Measurements from ENCODE around the gene CORO1C. TPM values are rescaled to one million over a fixed set of nuclear protein-coding genes. Genes with fewer than 3 reads are reported as not detected.

CORO1C gene
- total and polyA plus RNA-seq, 2 donors (not counting 3 experiments of a cell fraction or from before 2014, with no cell fraction given): 150 to 240 TPM

DNA sequence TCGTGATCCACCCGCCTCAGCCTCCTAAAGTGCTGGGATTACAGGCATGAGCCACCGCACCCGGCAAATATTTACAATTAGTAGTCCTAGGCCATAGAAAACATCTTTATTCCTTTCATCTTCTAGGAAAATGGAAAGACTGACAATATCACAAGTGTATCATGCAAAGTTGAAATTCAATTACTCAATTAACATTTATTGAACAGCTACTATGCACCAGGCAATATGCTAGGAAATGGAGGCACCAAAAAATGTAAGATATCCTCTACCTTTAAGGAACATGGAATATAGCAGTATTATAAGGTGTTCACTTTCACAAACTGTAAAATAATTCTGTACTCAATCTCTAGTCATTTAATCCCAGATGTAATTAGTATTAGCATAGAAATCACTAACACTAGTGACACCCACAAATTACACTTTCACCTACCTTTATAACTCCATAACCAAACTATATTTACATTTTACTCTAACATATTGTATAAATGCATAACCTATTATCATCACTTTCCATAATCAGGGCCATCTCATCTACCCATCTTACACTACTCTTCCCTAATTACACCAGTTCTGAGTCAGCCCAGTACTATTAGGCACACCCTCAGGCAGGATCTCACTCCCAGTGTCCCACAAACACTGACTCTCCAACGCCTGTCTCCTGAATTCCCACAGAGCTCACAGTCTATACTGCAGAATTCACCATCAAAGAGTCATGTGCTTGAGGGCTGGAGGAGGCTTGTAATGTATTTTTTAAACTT lies 10.4 kb downstream of the CORO1C start:
- TF ChIP-seq GATA2 (IDR thresholded peaks at IDR 0.05; ENCODE audit: insufficient read depth, insufficient read length, low read depth, low read length) (peak; percentile 54), FOS (IDR thresholded peaks at IDR 0.05; ENCODE audit: borderline replicate concordance, insufficient read depth, low read length) (no peak)
- no peaks in the 10 kb centered on the region for H3K9me1 ChIP-seq (replicated peaks; ENCODE audit: control insufficient read depth, extremely low read depth, insufficient read depth, low read length)
- H2AFZ ChIP-seq (ENCODE audit: low read depth, low read length): no peak overlapping the region
- no peak for DNase-seq (ENCODE audit: low read depth, low spot score)
- H3K79me2 ChIP-seq (ENCODE audit: control insufficient read depth, insufficient read depth, low read length): peaks cover 98% of the 10 kb centered on the region
- dilution Hi-C loops (cut with MboI; ENCODE audit: extremely low pct_ligation_motif_present, low sequenced_read_pairs): no loop called here
- peaks cover 0 to 6% of the 10 kb centered on the region in 2 experiments for H3K36me3 ChIP-seq (ENCODE audit: control insufficient read depth in 2 of 2, extremely low read depth in 1 of 2, insufficient read depth in 2 of 2, low read length in 2 of 2)
- peaks cover 47% of the 10 kb centered on the region for H3K4me1 ChIP-seq (ENCODE audit: control insufficient read depth, extremely low read depth, insufficient read depth, low read length)
- intact Hi-C loops (cut with micrococcal nuclease): no loop called here
- H4K20me1 ChIP-seq (replicated peaks; ENCODE audit: control insufficient read depth, extremely low read depth, insufficient read depth, low read length): peaks cover 8% of the 10 kb centered on the region
- no peak overlapping the region for H3K27ac ChIP-seq (ENCODE audit: insufficient read depth, low read depth, low read length)
- no peaks in the 10 kb centered on the region for H3K27me3 ChIP-seq (ENCODE audit: control insufficient read depth in 2 of 2, insufficient read depth in 2 of 2, low read length in 2 of 2)
- POLR2A ChIA-PET: no interaction called here
- H3K4me3 ChIP-seq (replicated peaks in 1 of 3; ENCODE audit: insufficient read depth in 1 of 3, low read depth in 1 of 3, low read length in 3 of 3): no peak overlapping the region
- no peaks in the 10 kb centered on the region for H3K9me3 ChIP-seq (replicated peaks; ENCODE audit: control insufficient read depth, insufficient read depth, low read length)
- CTCF ChIA-PET: no interaction called here
- no TSS peak for BruUV-seq (replicated peaks)
- peak; percentile 48 for FAIRE-seq
- no peak overlapping the region for H3K4me2 ChIP-seq (ENCODE audit: insufficient read depth, low read length)
- H3K9ac ChIP-seq (replicated peaks; ENCODE audit: extremely low read depth, insufficient read depth, low read length): no peak overlapping the region

GRCh38 chr12:108717243-108717642 lies 14.1 kb downstream of the CORO1C start:
- Histone ChIP-seq H3K4me1 (ENCODE audit: control insufficient read depth, extremely low read depth, insufficient read depth, low read length) (peaks cover 13% of the 10 kb centered on the region), H2AFZ (ENCODE audit: low read depth, low read length) (no peak overlapping the region), H3K27ac (ENCODE audit: insufficient read depth, low read depth, low read length) (no peak overlapping the region), H4K20me1 (replicated peaks; ENCODE audit: control insufficient read depth, extremely low read depth, insufficient read depth, low read length) (peaks cover 4% of the 10 kb centered on the region), H3K36me3 (ENCODE audit: control insufficient read depth in 2 of 2, extremely low read depth in 1 of 2, insufficient read depth in 2 of 2, low read length in 2 of 2) (peaks cover 0 to 6% of the 10 kb centered on the region in 2 experiments), H3K27me3 (ENCODE audit: control insufficient read depth in 2 of 2, insufficient read depth in 2 of 2, low read length in 2 of 2) (no peaks in the 10 kb centered on the region), H3K79me2 (ENCODE audit: control insufficient read depth, insufficient read depth, low read length) (peaks cover 97% of the 10 kb centered on the region), H3K9me3 (replicated peaks; ENCODE audit: control insufficient read depth, insufficient read depth, low read length) (no peaks in the 10 kb centered on the region), H3K9me1 (replicated peaks; ENCODE audit: control insufficient read depth, extremely low read depth, insufficient read depth, low read length) (no peaks in the 10 kb centered on the region), H3K9ac (replicated peaks; ENCODE audit: extremely low read depth, insufficient read depth, low read length) (no peak overlapping the region), H3K4me3 (replicated peaks in 1 of 3; ENCODE audit: insufficient read depth in 1 of 3, low read depth in 1 of 3, low read length in 3 of 3) (no peak overlapping the region), H3K4me2 (ENCODE audit: insufficient read depth, low read length) (no peak overlapping the region)
- no peak for TF ChIP-seq GATA2 (IDR thresholded peaks at IDR 0.05; ENCODE audit: insufficient read depth, insufficient read length, low read depth, low read length)
- no peak for TF ChIP-seq MAX (IDR thresholded peaks at IDR 0.05; ENCODE audit: insufficient read depth, insufficient read length)
- TF ChIP-seq MYC (IDR thresholded peaks at IDR 0.05; ENCODE audit: low read depth, low read length): no peak
- no peak for TF ChIP-seq JUN (IDR thresholded peaks at IDR 0.05; ENCODE audit: borderline replicate concordance, insufficient read depth, insufficient read length, low read depth)
- ChIA-PET POLR2A (no interaction called here), CTCF (interaction anchor here (1.1 to 1.3 kb wide), 3 partner anchors 8 to 52 kb away, joined by 3 read pairs; no protein-coding TSS in a partner anchor)
- no peak for DNase-seq (ENCODE audit: low read depth, low spot score)
- no peak for FAIRE-seq
- BruUV-seq (replicated peaks): no TSS peak
- dilution Hi-C loops (cut with MboI; ENCODE audit: extremely low pct_ligation_motif_present, low sequenced_read_pairs): no loop called here
- intact Hi-C loops (cut with micrococcal nuclease): no loop called here

Data from endothelial cell of umbilical vein (primary cell).